A673 (cell line): ENCODE data around the gene ZNF620.

Experiments
- EZH2 ChIP-seq: fragments of 200-600 bp; sonication (generic); IDR thresholded peaks from 2 replicates; pipeline ENCODE4 v1.6.1; 2017; ENCODE audit warnings: borderline replicate concordance, low read depth, mild to moderate bottlenecking, mixed read lengths, antibody characterized with exemption, low read length; ENCODE audit not compliant: poor library complexity, severe bottlenecking
- TF ChIP-seq, protein P1 (sequence below): fragments of 300-800, 200-600 bp; sonication (generic); conservative IDR thresholded peaks from 2 replicates; pipeline ENCODE4 v1.5.1; 2017; ENCODE audit warnings: low read depth, mild to moderate bottlenecking, antibody characterized with exemption, low read length, moderate library complexity, mixed read lengths

DNA sequence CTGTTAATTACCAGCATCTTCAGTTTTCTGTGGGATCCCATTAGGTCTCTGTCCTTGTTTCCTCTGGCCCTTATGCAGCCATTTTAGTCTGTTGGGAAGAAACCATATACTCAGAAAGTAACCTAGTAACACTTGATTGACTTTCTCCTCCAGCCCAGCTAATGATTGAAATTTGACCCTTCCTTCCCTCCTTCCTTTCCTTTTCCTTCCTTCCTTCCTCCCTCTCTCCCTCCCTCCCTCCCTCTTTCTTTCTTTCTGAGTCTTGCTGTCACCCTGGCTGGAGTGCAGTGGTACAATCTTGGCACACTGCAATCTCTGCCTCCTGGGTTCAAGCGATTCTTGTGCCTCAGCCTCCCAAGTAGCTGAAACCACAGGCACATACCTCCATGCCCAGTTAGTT, 5.9 kb upstream of the ZNF620 start:
- TF ChIP-seq, protein P1, sequence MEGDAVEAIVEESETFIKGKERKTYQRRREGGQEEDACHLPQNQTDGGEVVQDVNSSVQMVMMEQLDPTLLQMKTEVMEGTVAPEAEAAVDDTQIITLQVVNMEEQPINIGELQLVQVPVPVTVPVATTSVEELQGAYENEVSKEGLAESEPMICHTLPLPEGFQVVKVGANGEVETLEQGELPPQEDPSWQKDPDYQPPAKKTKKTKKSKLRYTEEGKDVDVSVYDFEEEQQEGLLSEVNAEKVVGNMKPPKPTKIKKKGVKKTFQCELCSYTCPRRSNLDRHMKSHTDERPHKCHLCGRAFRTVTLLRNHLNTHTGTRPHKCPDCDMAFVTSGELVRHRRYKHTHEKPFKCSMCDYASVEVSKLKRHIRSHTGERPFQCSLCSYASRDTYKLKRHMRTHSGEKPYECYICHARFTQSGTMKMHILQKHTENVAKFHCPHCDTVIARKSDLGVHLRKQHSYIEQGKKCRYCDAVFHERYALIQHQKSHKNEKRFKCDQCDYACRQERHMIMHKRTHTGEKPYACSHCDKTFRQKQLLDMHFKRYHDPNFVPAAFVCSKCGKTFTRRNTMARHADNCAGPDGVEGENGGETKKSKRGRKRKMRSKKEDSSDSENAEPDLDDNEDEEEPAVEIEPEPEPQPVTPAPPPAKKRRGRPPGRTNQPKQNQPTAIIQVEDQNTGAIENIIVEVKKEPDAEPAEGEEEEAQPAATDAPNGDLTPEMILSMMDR, result no peak
- TF ChIP-seq EZH2, result no peak
